ENCODE data around the gene LRRC53.

The LRRC53 gene

DNA sequence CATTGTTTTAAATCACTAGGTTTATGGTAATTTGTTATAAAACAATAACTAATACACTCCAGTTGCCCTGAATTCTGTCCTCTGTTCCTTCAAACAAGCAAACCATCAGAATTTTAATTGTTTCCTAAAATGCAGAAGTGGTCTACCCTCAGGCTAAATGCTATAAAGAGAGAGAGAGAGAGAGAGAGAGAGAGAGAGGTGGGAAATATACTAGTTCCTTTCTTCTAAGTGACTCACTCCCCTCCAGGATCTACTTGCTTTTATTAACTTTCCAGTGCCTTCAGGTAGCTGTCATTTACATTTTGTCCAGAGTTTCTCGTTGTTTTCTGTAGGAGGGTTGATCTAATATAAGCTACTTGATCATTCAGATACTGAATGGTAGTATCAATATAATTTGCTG lies 26.4 kb downstream of the LRRC53 start:
- H3K9me3 ChIP-seq (ENCODE audit: low read length) = no peaks in the 10 kb centered on the region
- TF ChIP-seq EZH2 (IDR thresholded peaks at IDR 0.05; ENCODE audit: borderline replicate concordance, low read length) = no peak
- TF ChIP-seq, protein P1, sequence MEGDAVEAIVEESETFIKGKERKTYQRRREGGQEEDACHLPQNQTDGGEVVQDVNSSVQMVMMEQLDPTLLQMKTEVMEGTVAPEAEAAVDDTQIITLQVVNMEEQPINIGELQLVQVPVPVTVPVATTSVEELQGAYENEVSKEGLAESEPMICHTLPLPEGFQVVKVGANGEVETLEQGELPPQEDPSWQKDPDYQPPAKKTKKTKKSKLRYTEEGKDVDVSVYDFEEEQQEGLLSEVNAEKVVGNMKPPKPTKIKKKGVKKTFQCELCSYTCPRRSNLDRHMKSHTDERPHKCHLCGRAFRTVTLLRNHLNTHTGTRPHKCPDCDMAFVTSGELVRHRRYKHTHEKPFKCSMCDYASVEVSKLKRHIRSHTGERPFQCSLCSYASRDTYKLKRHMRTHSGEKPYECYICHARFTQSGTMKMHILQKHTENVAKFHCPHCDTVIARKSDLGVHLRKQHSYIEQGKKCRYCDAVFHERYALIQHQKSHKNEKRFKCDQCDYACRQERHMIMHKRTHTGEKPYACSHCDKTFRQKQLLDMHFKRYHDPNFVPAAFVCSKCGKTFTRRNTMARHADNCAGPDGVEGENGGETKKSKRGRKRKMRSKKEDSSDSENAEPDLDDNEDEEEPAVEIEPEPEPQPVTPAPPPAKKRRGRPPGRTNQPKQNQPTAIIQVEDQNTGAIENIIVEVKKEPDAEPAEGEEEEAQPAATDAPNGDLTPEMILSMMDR (IDR thresholded peaks at IDR 0.05; ENCODE audit: low read length) = no peak
- H2AFZ ChIP-seq (ENCODE audit: low read length) = no peak overlapping the region
- H3K4me2 ChIP-seq (ENCODE audit: low read length) = no peak overlapping the region
- H3K9me2 ChIP-seq (ENCODE audit: low read depth, low read length) = no peaks in the 10 kb centered on the region
- no peaks in the 10 kb centered on the region for H3K79me2 ChIP-seq (ENCODE audit: insufficient read depth, low read length)
- no peaks in the 10 kb centered on the region for H3K36me3 ChIP-seq (ENCODE audit: insufficient read depth, low read length)
- no peak overlapping the region for H3K4me3 ChIP-seq (ENCODE audit: low read depth, low read length, poor library complexity, severe bottlenecking)
- no peaks in the 10 kb centered on the region for H3F3A ChIP-seq (ENCODE audit: insufficient read depth, low read length)
- H3K4me1 ChIP-seq (ENCODE audit: insufficient read depth, low read length, severe bottlenecking) = no peaks in the 10 kb centered on the region
- no peaks in the 10 kb centered on the region for H3K27me3 ChIP-seq (ENCODE audit: insufficient read depth, low read length)
- no peak overlapping the region for H3K27ac ChIP-seq (ENCODE audit: low read depth, low read length, poor library complexity, severe bottlenecking)
- H4K20me1 ChIP-seq (ENCODE audit: insufficient read depth, low read length) = no peaks in the 10 kb centered on the region
- no peak overlapping the region for H3K9ac ChIP-seq (ENCODE audit: low read length)

DNA sequence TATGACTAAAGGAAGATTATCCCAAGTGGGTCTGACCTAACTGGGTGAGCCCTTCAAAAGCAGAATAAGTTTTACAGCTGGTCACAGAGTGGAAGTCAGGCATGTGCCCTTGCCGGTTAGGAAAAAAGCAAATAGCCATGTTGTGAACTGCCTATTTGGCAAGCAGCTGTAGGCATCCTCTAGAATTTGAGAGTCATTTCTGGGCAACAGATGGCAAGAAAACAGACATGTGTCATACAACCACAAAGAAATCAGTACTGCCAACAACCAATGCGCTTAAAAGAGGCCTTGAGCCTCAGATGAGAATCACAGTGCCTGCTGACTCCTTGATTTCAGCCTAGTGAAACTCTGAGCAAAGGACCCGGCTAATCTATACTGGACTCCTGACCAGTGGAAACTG lies 26.8 kb downstream of the LRRC53 start:
- Histone ChIP-seq H3K9me2 (ENCODE audit: low read depth, low read length) (no peaks in the 10 kb centered on the region), H3K36me3 (ENCODE audit: insufficient read depth, low read length) (no peaks in the 10 kb centered on the region), H3F3A (ENCODE audit: insufficient read depth, low read length) (no peaks in the 10 kb centered on the region), H4K20me1 (ENCODE audit: insufficient read depth, low read length) (no peaks in the 10 kb centered on the region), H2AFZ (ENCODE audit: low read length) (no peak overlapping the region), H3K27ac (ENCODE audit: low read depth, low read length, poor library complexity, severe bottlenecking) (no peak overlapping the region), H3K79me2 (ENCODE audit: insufficient read depth, low read length) (no peaks in the 10 kb centered on the region), H3K4me3 (ENCODE audit: low read depth, low read length, poor library complexity, severe bottlenecking) (no peak overlapping the region), H3K4me2 (ENCODE audit: low read length) (no peak overlapping the region), H3K9me3 (ENCODE audit: low read length) (no peaks in the 10 kb centered on the region), H3K4me1 (ENCODE audit: insufficient read depth, low read length, severe bottlenecking) (no peaks in the 10 kb centered on the region), H3K27me3 (ENCODE audit: insufficient read depth, low read length) (no peaks in the 10 kb centered on the region), H3K9ac (ENCODE audit: low read length) (no peak overlapping the region)
- no peak for TF ChIP-seq EZH2 (IDR thresholded peaks at IDR 0.05; ENCODE audit: borderline replicate concordance, low read length)
- TF ChIP-seq, protein P1 (IDR thresholded peaks at IDR 0.05; ENCODE audit: low read length) = no peak

DNA sequence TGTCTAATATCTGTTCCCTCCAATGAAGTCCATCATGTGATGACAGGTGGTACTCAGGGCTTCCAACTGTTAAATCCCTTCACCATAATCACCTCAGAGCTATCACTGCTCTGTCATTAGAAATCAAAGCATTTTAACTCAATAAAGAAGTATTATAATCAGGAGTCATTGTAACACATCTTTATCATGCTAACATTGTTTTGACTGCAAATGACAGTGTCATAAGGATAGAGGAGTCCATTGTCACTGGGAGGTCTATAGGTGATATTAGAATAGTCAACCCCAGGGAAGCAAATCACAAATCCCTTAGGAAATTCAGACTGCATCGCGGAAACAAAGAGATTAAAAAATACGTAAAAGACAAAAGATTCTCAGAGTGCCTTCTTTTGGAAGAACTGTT lies 30.8 kb downstream of the LRRC53 start:
- H2AFZ ChIP-seq (ENCODE audit: low read length) = no peak overlapping the region
- no peaks in the 10 kb centered on the region for H3K79me2 ChIP-seq (ENCODE audit: insufficient read depth, low read length)
- H3K27ac ChIP-seq (ENCODE audit: low read depth, low read length, poor library complexity, severe bottlenecking) = no peak overlapping the region
- no peaks in the 10 kb centered on the region for H3K9me3 ChIP-seq (ENCODE audit: low read length)
- no peaks in the 10 kb centered on the region for H4K20me1 ChIP-seq (ENCODE audit: insufficient read depth, low read length)
- H3K27me3 ChIP-seq (ENCODE audit: insufficient read depth, low read length) = no peaks in the 10 kb centered on the region
- no peak for TF ChIP-seq EZH2 (IDR thresholded peaks at IDR 0.05; ENCODE audit: borderline replicate concordance, low read length)
- TF ChIP-seq, protein P1 (IDR thresholded peaks at IDR 0.05; ENCODE audit: low read length) = no peak
- H3K4me2 ChIP-seq (ENCODE audit: low read length) = no peak overlapping the region
- H3K9ac ChIP-seq (ENCODE audit: low read length) = no peak overlapping the region
- H3K36me3 ChIP-seq (ENCODE audit: insufficient read depth, low read length) = no peaks in the 10 kb centered on the region
- no peaks in the 10 kb centered on the region for H3K4me1 ChIP-seq (ENCODE audit: insufficient read depth, low read length, severe bottlenecking)
- H3K9me2 ChIP-seq (ENCODE audit: low read depth, low read length) = no peaks in the 10 kb centered on the region
- H3K4me3 ChIP-seq (ENCODE audit: low read depth, low read length, poor library complexity, severe bottlenecking) = no peak overlapping the region
- H3F3A ChIP-seq (ENCODE audit: insufficient read depth, low read length) = no peaks in the 10 kb centered on the region
